Mononuclear cell (primary cell): Measurements from ENCODE around the gene PIEZO2. TPM values are rescaled to one million over a fixed set of nuclear protein-coding genes. Genes with fewer than 3 reads are reported as not detected.
"Not testable (repeated sequence)": the region's sequence is repeated elsewhere in the genome, so short reads cannot be mapped to it uniquely, and the experiment has no call there.

Experiments
- H3K27me3 ChIP-seq: 2 replicates; pipeline ENCODE4 v1.6.0; 2011; ENCODE audit warnings: low read length, control low read depth; ENCODE audit not compliant: insufficient read depth
- H3K4me1 ChIP-seq: 2 replicates; pipeline ENCODE4 v1.5.1; 2011; ENCODE audit warnings: mild to moderate bottlenecking, low read length, control low read depth; ENCODE audit not compliant: insufficient read depth
- H3K4me3 ChIP-seq: 2 replicates; pipeline ENCODE4 v1.5.1; 2011; ENCODE audit warnings: mild to moderate bottlenecking, low read length, moderate library complexity
- H3K9me3 ChIP-seq: 2 replicates; pipeline ENCODE4 v1.5.1; 2011; ENCODE audit warnings: low read depth, mild to moderate bottlenecking, control low read depth, low read length
- total RNA-seq: library from RNA; depleted of rRNA; stranded (reverse); fragments of >200 nt; gene quantifications from one replicate; pipeline ENCODE4 v1.2.3, GENCODE V29; 2012

Gene PIEZO2
- total RNA-seq, 1 donor: 0.21 TPM

GRCh38 chr18:10920309-10920708 is 229.1 kb downstream of the PIEZO2 start:
- not testable (repeated sequence) for H3K27me3 ChIP-seq, H3K4me1 ChIP-seq, H3K4me3 ChIP-seq, H3K9me3 ChIP-seq

- Histone ChIP-seq H3K9me3 (no peaks in the 10 kb centered on the region), H3K4me3 (no peak overlapping the region), H3K4me1 (no peaks in the 10 kb centered on the region), H3K27me3 (no peaks in the 10 kb centered on the region)
These were observed 229.5 kb downstream of the PIEZO2 start for GRCh38 chr18:10919851-10920250.

- no peaks in the 10 kb centered on the region for H3K9me3 ChIP-seq
- H3K4me1 ChIP-seq: no peaks in the 10 kb centered on the region
- no peaks in the 10 kb centered on the region for H3K27me3 ChIP-seq
- no peak overlapping the region for H3K4me3 ChIP-seq
These were observed 232.5 kb downstream of the PIEZO2 start for GRCh38 chr18:10916865-10917264.

DNA sequence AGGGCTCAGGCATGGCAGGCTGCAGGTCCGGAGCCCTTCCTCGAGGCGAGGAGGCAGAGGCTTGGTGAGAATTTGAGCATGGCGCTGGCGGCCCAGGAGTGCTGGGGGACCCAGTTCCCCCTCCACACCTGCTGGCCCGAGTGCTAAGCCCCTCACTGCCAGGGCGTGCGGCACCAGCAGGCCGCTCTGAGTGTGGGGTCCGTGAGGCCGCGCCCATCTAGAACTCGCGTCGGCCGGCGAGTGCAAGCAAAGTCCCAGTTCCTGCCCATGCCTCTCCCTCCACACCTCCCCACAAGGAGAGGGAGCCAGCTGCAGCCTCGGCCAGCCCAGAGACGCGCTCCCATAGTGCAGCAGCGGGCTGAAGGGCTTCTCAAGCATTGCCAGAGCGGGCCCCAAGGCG is 233.0 kb downstream of the PIEZO2 start:
- H3K27me3 ChIP-seq: no peaks in the 10 kb centered on the region
- H3K4me1 ChIP-seq: no peaks in the 10 kb centered on the region
- H3K4me3 ChIP-seq: no peak overlapping the region
- no peaks in the 10 kb centered on the region for H3K9me3 ChIP-seq

GRCh38 chr18:10915748-10916147 is 233.6 kb downstream of the PIEZO2 start:
- not testable (repeated sequence) for H3K4me3 ChIP-seq, H3K27me3 ChIP-seq, H3K4me1 ChIP-seq, H3K9me3 ChIP-seq

DNA sequence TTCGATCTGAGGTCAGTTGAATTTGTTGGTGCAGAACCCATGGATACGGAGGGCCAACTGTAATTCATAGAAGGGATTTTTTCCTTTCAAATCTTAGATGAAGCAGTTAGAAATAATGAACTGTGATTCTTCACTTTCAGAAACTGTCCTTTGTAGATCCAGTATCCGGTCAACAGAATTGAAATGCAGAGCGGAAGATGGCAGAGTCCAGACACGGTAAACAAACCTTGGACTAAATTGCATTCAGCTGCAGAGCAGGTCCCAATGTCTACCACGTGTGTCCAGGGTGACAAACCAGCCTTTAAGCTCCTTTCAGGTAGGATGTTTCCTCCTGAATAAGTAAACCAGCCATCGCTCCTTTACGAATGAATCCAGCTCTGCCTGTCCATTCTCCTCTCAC is 234.8 kb downstream of the PIEZO2 start:
- not testable (repeated sequence) for H3K4me1 ChIP-seq, H3K27me3 ChIP-seq, H3K9me3 ChIP-seq, H3K4me3 ChIP-seq

DNA sequence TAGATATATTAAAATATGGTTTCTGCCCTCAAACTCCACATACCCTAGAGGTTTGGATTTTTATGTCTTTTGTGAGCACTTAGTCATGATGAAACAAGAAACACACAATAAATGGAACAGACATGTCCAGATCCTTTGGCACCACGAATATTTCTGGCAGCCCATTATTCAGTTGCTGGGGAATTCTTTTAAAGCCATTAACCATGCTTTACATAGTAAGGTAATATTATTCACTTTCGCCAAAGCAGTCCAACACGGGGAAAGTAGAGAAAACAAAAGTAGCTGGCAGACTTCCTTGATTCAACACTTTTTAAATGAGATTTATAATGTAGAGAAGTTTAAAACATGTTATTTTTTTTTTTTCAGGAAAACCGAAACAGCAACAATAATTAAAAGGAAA is 235.4 kb downstream of the PIEZO2 start:
- Histone ChIP-seq H3K9me3 (no peaks in the 10 kb centered on the region), H3K27me3 (no peaks in the 10 kb centered on the region), H3K4me1 (no peaks in the 10 kb centered on the region), H3K4me3 (no peak overlapping the region)

GRCh38 chr18:10912790-10913545 is 236.4 kb downstream of the PIEZO2 start:
- no peaks in the 10 kb centered on the region for H3K27me3 ChIP-seq
- no peak overlapping the region for H3K4me3 ChIP-seq
- no peaks in the 10 kb centered on the region for H3K9me3 ChIP-seq
- H3K4me1 ChIP-seq: no peaks in the 10 kb centered on the region

DNA sequence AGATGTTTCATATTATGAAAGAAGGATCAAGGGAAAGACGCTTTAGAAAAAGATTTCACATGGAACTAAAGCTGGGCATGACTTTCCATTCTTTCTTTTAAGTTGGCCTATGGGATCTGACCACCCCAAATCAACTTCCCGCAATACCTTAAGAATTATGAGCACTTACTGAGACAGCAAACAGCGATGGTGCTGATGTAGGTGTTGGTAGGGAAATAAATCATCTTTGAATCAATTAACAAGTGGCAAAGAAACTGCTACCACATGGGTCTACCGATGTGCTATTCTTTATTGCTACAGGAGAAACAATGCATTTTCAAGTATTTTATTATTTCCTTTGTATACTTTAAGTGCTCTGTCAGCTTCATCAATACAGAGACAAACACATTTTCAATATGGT is 239.6 kb downstream of the PIEZO2 start:
- H3K9me3 ChIP-seq: no peaks in the 10 kb centered on the region
- H3K4me1 ChIP-seq: no peaks in the 10 kb centered on the region
- H3K4me3 ChIP-seq: no peak overlapping the region
- no peaks in the 10 kb centered on the region for H3K27me3 ChIP-seq

DNA sequence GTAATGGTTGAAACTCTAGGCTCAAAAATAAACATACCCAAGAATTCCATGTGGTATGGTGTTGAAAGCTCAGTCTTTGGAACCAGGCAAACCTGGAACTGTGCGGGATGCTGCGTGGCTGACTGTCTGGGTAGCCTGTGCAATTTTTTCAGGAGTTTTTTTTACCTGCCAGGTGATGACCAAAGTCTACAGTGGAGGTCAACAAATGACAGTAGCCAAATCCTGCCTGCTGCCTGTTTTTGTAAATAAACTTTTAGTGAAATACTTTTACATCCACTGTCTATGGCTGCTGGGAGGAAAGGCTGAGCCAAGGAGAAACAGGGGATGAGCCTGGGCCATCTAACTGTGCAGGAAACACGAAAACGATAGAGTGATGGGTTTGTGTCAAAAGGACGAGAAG is 240.6 kb downstream of the PIEZO2 start:
- H3K9me3 ChIP-seq: no peaks in the 10 kb centered on the region
- no peaks in the 10 kb centered on the region for H3K4me1 ChIP-seq
- no peak overlapping the region for H3K4me3 ChIP-seq
- H3K27me3 ChIP-seq: no peaks in the 10 kb centered on the region

GRCh38 chr18:10907749-10908148 is 241.6 kb downstream of the PIEZO2 start:
- Histone ChIP-seq H3K4me1 (no peaks in the 10 kb centered on the region), H3K4me3 (no peak overlapping the region), H3K9me3 (no peaks in the 10 kb centered on the region), H3K27me3 (no peaks in the 10 kb centered on the region)

GRCh38 chr18:10901329-10901728 is 248.0 kb downstream of the PIEZO2 start:
- H3K9me3 ChIP-seq: no peaks in the 10 kb centered on the region
- no peaks in the 10 kb centered on the region for H3K4me1 ChIP-seq
- H3K4me3 ChIP-seq: no peak overlapping the region
- no peaks in the 10 kb centered on the region for H3K27me3 ChIP-seq

DNA sequence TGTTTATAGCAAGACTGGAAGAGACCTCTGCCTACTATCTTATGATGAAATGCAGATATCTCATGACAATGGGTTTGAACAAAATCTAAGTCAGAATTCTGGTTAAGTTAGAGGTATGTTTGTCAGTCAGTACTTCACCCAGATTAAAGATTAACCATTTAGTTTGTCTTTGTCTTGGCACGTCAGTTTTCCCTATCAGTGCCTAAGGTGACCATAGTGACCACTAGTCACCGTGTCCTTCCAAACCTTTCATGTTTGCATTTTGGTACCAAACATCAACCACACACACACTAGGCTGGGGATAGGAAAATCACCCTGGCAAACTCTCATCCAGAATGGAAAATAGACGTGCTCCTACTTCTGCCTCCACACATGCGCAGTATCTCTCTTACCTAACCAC is 248.9 kb downstream of the PIEZO2 start:
- H3K27me3 ChIP-seq: no peaks in the 10 kb centered on the region
- H3K4me3 ChIP-seq: no peak overlapping the region
- no peaks in the 10 kb centered on the region for H3K4me1 ChIP-seq
- no peaks in the 10 kb centered on the region for H3K9me3 ChIP-seq

DNA sequence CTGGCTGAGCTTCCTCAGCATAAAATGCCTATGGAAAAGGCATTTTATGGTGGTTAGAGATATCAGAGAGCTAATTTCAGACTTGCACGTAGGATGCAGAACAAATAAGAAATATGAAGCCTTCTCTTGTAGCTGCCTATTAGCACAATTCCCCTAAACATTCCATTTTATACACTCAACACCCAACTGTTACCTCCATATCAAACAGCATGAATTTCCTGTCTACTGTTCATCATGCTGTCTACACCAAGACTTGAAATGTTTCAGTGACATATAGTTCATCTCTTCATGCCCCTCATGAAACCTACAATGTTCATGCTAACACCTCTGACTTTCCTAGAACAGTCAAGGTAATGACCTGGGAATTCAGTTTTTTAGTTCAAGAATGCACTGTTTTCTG is 249.9 kb downstream of the PIEZO2 start:
- H3K27me3 ChIP-seq: no peaks in the 10 kb centered on the region
- no peaks in the 10 kb centered on the region for H3K9me3 ChIP-seq
- H3K4me1 ChIP-seq: no peaks in the 10 kb centered on the region
- no peak overlapping the region for H3K4me3 ChIP-seq

GRCh38 chr18:10898417-10898974 is 250.9 kb downstream of the PIEZO2 start:
- Histone ChIP-seq H3K4me1 (no peaks in the 10 kb centered on the region), H3K27me3 (no peaks in the 10 kb centered on the region), H3K9me3 (no peaks in the 10 kb centered on the region), H3K4me3 (no peak overlapping the region)

GRCh38 chr18:10896851-10897250 is 252.5 kb downstream of the PIEZO2 start:
- H3K9me3 ChIP-seq: no peaks in the 10 kb centered on the region
- H3K27me3 ChIP-seq: no peaks in the 10 kb centered on the region
- no peaks in the 10 kb centered on the region for H3K4me1 ChIP-seq
- H3K4me3 ChIP-seq: no peak overlapping the region
